HFFc6 (cell line): ENCODE results near the gene AKT3. TPM values are rescaled to one million over a fixed set of nuclear protein-coding genes. Genes with fewer than 3 reads are reported as not detected.
"Not testable (repeated sequence)": the region's sequence is repeated elsewhere in the genome, so short reads cannot be mapped to it uniquely, and the experiment has no call there.

Experiments used
- DNase-seq: peaks from one replicate; pipeline ENCODE4 v3.0.0-alpha.2; 2018
- H3K27ac Mint-ChIP-seq: 2 replicates; pipeline ENCODE4 v1.8.0; 2020; ENCODE audit warnings: mild to moderate bottlenecking, mixed read lengths
- H3K27me3 Mint-ChIP-seq: 2 replicates; pipeline ENCODE4 v1.8.0; 2021; ENCODE audit warnings: mild to moderate bottlenecking, moderate library complexity, mixed read lengths; ENCODE audit not compliant: insufficient read depth
- H3K36me3 Mint-ChIP-seq: 2 replicates; pipeline ENCODE4 v1.8.0; 2021; ENCODE audit warnings: low read depth, mixed read lengths
- H3K4me1 Mint-ChIP-seq: 2 replicates; pipeline ENCODE4 v1.8.0; 2020; ENCODE audit warnings: low read depth, mixed read lengths
- H3K4me3 Mint-ChIP-seq: 2 replicates; pipeline ENCODE4 v1.8.0; 2020; ENCODE audit warnings: mild to moderate bottlenecking, moderate library complexity, mixed read lengths
- H3K9me3 Mint-ChIP-seq: 2 replicates; pipeline ENCODE4 v1.8.0; 2020; ENCODE audit warnings: mild to moderate bottlenecking, mixed read lengths
- CTCF ChIP-seq: fragments of 200-600 bp; sonication (generic); IDR thresholded peaks from 2 replicates; pipeline ENCODE4 v1.5.0; 2021; ENCODE audit warnings: antibody characterized with exemption, mild to moderate bottlenecking
- total RNA-seq, 6 experiments: library from RNA; stranded (reverse); fragmentation: NEBNext Ultra II Directional; extraction: Animal tissue kit (Norgen Biotek cat#: 25700); gene quantifications; 2 replicates in 1 of 6; 3 replicates in 5 of 6; pipeline ENCODE4 v1.2.3, GENCODE V29; 2021

AKT3 gene
- total RNA-seq, 6 experiments from 2014 or later, result 66.8 to 85.4 (median 75.1) TPM

GRCh38 chr1:243596431-243597062, 253.5 kb downstream of the AKT3 start:
- H3K27me3 Mint-ChIP-seq, result no peaks in the 10 kb centered on the region
- peak; percentile 93 for DNase-seq
- peaks cover 25% of the 10 kb centered on the region for H3K36me3 Mint-ChIP-seq
- H3K27ac Mint-ChIP-seq, result peak overlapping the region; percentile 89
- TF ChIP-seq CTCF, result no peak
- peaks cover 41% of the 10 kb centered on the region for H3K4me1 Mint-ChIP-seq
- peaks cover 5% of the 10 kb centered on the region for H3K9me3 Mint-ChIP-seq
- peak overlapping the region; percentile 65 for H3K4me3 Mint-ChIP-seq

DNA sequence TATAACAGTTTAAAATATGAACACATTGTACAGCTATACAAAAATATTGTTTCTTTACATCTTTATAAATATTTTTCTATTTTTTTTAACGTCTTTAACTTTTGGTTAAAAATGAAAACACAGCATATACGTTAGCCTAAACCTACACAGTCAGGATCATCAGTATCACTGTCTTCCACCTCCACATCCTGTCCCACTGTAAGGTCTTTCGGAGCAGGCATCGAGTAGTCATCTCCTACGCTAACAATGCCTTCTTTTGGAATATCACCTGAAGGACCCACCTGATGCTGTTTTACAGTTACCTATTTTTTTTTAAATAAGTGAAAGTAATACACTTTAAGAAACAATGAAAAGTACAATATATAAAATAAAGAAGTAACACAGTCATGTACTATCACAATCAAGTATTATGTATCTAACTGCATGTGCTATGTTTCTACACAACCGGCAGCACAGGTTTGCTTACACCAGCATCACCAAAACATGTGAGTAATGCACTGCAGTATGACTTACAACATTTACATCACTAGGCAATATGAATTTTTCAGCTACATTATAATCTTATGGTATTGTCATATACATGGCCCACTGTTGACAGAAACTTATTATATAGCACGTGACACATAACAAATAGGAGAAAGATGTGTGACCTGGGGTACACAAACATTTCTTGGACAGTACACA, 254.4 kb downstream of the AKT3 start:
- no peaks in the 10 kb centered on the region for H3K27me3 Mint-ChIP-seq
- H3K36me3 Mint-ChIP-seq, result peaks cover 23% of the 10 kb centered on the region

DNA sequence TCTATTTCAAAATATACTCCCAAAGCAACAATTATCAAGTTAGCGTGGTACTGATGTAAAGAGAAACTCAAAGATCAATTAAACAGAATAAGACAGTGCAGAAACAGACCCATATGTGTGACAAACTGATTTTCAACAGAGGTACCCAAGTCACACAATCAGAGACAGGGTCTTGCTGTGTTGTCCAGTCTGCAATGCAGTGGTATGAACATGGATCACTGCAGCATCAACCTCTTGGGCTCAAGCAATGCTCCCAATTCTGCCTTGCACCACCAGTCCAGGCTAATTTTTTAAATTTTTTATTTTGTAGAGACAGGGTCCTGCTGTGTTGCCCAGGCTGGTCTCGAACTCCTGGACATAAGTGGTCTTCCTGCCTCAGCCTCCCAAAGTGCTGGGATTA, 255.6 kb downstream of the AKT3 start:
- Mint-ChIP-seq H3K36me3 (peaks cover 30% of the 10 kb centered on the region), H3K27ac (no peak overlapping the region), H3K4me1 (peaks cover 44% of the 10 kb centered on the region), H3K27me3 (peaks cover 1% of the 10 kb centered on the region; the same call in 1 of the 2 replicates), H3K4me3 (no peak overlapping the region), H3K9me3 (peaks cover 8% of the 10 kb centered on the region; the same call in 1 of the 2 replicates)
- TF ChIP-seq CTCF, result no peak
- DNase-seq, result no peak

More for the DNA sequence above, 254.4 kb downstream of the AKT3 start:
- Mint-ChIP-seq H3K27ac (peak overlapping the region; percentile 89), H3K4me1 (peaks cover 44% of the 10 kb centered on the region), H3K9me3 (no peaks in the 10 kb centered on the region), H3K4me3 (peak overlapping the region; percentile 65)
- peak; percentile 58 for DNase-seq
- TF ChIP-seq CTCF, result no peak

DNA sequence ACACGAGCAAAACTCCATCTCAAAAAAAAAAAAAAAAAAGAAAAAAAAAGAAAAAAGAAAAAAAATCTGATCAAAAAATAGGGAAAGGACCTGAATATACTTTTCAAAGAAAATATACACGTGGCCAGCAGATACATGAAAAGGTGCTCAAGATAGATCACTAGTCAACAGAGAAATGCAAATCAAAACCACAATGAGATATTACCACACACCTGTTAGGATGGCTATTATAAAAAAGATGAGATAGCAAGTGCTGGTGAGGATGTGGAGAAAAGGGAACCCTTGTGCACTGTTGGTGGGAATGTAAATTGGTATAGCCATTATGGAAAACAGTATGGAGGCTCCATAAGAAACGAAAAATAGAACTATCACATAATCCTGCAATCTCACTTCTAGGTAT, 260.8 kb downstream of the AKT3 start:
- not testable (repeated sequence) for DNase-seq, H3K27me3 Mint-ChIP-seq, H3K4me3 Mint-ChIP-seq, H3K27ac Mint-ChIP-seq
- peaks cover 61% of the 10 kb centered on the region for H3K36me3 Mint-ChIP-seq
- peaks cover 19% of the 10 kb centered on the region for H3K4me1 Mint-ChIP-seq
- peaks cover 26% of the 10 kb centered on the region for H3K9me3 Mint-ChIP-seq

DNA sequence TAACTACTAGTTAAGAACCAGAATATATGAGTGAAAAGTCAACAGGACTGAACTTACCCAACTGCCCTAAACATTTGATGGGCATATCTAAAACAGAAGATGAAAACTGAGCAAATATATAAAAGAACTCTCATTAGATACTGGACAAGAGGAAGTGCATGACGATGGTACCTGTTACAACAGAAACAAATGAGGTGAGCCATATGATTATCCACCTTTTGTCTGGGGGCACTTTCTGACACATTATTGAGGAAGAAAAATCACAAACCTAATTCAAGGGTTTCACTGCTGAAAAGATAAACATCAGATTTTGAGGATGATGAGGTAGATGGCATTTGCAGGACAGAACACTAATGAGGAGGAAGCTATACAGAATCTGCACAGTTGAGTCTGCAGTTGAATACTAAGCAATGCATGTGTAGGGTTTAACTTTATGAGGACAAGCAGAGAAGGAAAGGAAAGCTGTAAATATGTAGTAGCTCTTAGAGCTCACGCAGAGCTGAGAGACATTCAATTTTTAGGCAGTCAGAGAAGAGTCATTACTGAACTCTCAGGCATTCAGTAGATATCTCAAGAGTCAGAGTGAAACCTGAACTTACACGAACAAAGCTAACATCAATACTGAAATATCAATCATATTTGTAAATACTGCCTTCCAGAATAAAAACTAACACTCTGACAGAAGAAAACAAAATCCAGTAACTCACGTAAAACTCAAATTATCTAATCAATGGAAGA, 262.1 kb downstream of the AKT3 start:
- peaks cover 72% of the 10 kb centered on the region for H3K36me3 Mint-ChIP-seq
- H3K27ac Mint-ChIP-seq, result no peak overlapping the region
- H3K4me3 Mint-ChIP-seq, result no peak overlapping the region
- H3K27me3 Mint-ChIP-seq, result peaks cover 1% of the 10 kb centered on the region
- TF ChIP-seq CTCF, result no peak
- peaks cover 32% of the 10 kb centered on the region for H3K4me1 Mint-ChIP-seq
- DNase-seq, result no peak
- peaks cover 38% of the 10 kb centered on the region for H3K9me3 Mint-ChIP-seq

GRCh38 chr1:243587285-243587684, 262.8 kb downstream of the AKT3 start:
- no peak for DNase-seq
- Mint-ChIP-seq H3K27me3 (peaks cover 1% of the 10 kb centered on the region), H3K27ac (no peak overlapping the region), H3K9me3 (peaks cover 45% of the 10 kb centered on the region), H3K36me3 (peaks cover 72% of the 10 kb centered on the region), H3K4me3 (no peak overlapping the region), H3K4me1 (peaks cover 39% of the 10 kb centered on the region)
- no peak for TF ChIP-seq CTCF
